ENCODE data around the gene TPD52L1. TPM values are rescaled to one million over a fixed set of nuclear protein-coding genes. Genes with fewer than 3 reads are reported as not detected.

The TPD52L1 gene
- total RNA-seq, 2 experiments from 2014 or later = 0.52 to 1.1 TPM

- TF ChIP-seq, protein P1, sequence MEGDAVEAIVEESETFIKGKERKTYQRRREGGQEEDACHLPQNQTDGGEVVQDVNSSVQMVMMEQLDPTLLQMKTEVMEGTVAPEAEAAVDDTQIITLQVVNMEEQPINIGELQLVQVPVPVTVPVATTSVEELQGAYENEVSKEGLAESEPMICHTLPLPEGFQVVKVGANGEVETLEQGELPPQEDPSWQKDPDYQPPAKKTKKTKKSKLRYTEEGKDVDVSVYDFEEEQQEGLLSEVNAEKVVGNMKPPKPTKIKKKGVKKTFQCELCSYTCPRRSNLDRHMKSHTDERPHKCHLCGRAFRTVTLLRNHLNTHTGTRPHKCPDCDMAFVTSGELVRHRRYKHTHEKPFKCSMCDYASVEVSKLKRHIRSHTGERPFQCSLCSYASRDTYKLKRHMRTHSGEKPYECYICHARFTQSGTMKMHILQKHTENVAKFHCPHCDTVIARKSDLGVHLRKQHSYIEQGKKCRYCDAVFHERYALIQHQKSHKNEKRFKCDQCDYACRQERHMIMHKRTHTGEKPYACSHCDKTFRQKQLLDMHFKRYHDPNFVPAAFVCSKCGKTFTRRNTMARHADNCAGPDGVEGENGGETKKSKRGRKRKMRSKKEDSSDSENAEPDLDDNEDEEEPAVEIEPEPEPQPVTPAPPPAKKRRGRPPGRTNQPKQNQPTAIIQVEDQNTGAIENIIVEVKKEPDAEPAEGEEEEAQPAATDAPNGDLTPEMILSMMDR (IDR thresholded peaks at IDR 0.05) = no peak
- intact Hi-C loops (cut with micrococcal nuclease) = no loop called here
- ATAC-seq = no peak
- no peaks in the 10 kb centered on the region for H3K9me3 Mint-ChIP-seq
- ChIA-PET POLR2A (no interaction called here), CTCF (interaction anchor here (1.6 kb wide), 1 partner anchor 9 kb away, joined by 3 read pairs; no protein-coding TSS in a partner anchor)
- DNase-seq = no peak
- no peaks in the 10 kb centered on the region for H3K4me1 Mint-ChIP-seq (ENCODE audit: low read depth)
- H3K27ac Mint-ChIP-seq = no peak overlapping the region
- H3K4me3 Mint-ChIP-seq = no peak overlapping the region
- no peaks in the 10 kb centered on the region for H3K27me3 Mint-ChIP-seq
- H3K36me3 Mint-ChIP-seq (ENCODE audit: low read depth) = no peaks in the 10 kb centered on the region
These were observed 44.9 kb downstream of the TPD52L1 start for GRCh38 chr6:125198398-125198937.

DNA sequence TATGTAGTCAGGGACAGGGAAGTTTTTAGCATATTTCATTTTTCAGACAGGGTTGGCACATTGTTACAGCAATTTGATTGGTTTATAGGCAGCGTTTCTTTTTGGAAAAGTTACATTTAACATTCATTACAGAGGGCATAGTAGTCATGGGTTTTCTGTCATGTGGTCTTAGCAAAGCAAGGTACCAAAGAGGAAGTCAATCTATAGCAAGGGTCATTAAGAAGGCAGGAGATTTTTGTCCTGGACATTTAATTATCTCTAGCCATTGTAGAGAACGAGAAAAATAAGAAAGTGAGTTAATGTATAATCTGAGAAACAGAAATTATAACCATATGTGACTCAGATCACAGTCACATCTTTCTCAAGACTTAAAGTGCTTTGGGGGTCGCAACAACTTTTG lies 47.4 kb downstream of the TPD52L1 start:
- Mint-ChIP-seq H3K27ac (no peak overlapping the region), H3K4me1 (ENCODE audit: low read depth) (no peaks in the 10 kb centered on the region), H3K9me3 (no peaks in the 10 kb centered on the region), H3K27me3 (no peaks in the 10 kb centered on the region), H3K4me3 (no peak overlapping the region), H3K36me3 (ENCODE audit: low read depth) (no peaks in the 10 kb centered on the region)
- intact Hi-C loops (cut with micrococcal nuclease) = no loop called here
- no peak for ATAC-seq
- ChIA-PET POLR2A (no interaction called here), CTCF (no interaction called here)
- TF ChIP-seq, protein P1 (IDR thresholded peaks at IDR 0.05) = no peak
- no peak for DNase-seq

DNA sequence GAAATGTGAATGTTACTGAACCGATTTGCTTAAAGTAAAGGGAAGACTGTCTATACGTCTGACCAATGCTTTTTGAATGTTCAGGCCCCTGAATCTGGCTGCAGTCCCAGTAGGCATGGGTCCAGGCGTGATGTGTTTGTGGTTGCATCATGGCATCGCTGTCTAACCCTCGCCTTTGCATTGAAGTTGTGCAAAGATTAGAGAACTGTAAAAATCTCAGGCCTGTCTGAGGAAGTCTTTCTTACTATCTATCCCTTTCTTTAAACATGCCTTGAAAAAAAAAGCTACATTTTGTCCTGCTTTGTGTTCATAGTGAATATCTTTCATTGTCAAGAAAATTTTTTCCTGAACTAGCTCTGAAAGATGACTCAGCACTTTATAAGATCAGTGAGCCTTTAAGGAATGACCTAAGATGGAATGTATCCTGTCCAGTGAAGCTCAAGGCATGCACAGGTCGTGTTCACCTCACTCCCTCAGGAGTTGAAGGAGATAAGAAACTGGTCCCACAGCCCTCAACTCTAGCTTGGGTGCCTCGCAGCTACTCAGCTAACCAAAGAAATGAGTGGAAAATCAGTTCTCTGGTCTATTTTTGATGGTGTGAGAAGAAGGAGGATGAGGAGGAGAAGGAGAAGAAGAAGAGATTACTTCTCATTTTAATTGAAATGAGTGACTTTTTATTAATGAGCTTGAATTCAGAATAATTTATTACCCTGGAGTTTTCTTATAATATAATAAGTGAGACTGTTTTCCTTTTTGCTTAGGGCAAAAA lies 48.6 kb downstream of the TPD52L1 start:
- Mint-ChIP-seq H3K27ac (no peak overlapping the region), H3K36me3 (ENCODE audit: low read depth) (no peaks in the 10 kb centered on the region), H3K27me3 (peaks cover 6% of the 10 kb centered on the region), H3K4me3 (no peak overlapping the region), H3K4me1 (ENCODE audit: low read depth) (no peaks in the 10 kb centered on the region), H3K9me3 (no peaks in the 10 kb centered on the region)
- DNase-seq (no peak), ATAC-seq (no peak)
- TF ChIP-seq, protein P1 (IDR thresholded peaks at IDR 0.05) = no peak
- ChIA-PET CTCF (interaction anchor here (5.6 kb wide), 1 partner anchor 9 kb away, joined by 35 read pairs; no protein-coding TSS in a partner anchor), POLR2A (interaction anchor here (0.8 kb wide), 1 partner anchor 1092 kb away, joined by 3 read pairs; no protein-coding TSS in a partner anchor)
- intact Hi-C loops (cut with micrococcal nuclease) = no loop called here

DNA sequence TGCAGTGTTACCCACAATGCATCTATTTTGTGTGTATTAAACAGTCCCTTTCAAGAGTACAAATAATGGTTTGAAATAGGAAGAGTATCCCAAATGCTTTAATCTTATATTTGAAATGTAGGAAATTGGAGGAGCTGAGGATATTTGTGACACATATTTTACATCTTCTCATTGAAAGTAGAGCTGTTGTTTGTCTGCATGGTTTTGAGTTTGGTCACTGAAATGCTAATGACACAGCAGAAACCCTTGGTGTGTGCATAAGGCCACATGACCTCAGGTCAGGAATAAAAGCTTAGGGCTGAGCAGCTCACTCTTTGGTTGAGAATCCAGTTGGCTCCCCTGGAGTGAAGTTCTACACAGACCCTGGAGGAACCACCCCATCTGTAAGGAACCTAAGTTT lies 49.8 kb downstream of the TPD52L1 start:
- Mint-ChIP-seq H3K9me3 (no peaks in the 10 kb centered on the region), H3K27me3 (peaks cover 7% of the 10 kb centered on the region), H3K36me3 (ENCODE audit: low read depth) (no peaks in the 10 kb centered on the region), H3K27ac (no peak overlapping the region), H3K4me3 (no peak overlapping the region), H3K4me1 (ENCODE audit: low read depth) (no peaks in the 10 kb centered on the region)
- ChIA-PET POLR2A (no interaction called here), CTCF (interaction anchor here (5.6 kb wide), 1 partner anchor 10 kb away, joined by 35 read pairs; no protein-coding TSS in a partner anchor)
- TF ChIP-seq, protein P1 (IDR thresholded peaks at IDR 0.05) = no peak
- no peak for DNase-seq
- no peak for ATAC-seq
- intact Hi-C loops (cut with micrococcal nuclease) = no loop called here

DNA sequence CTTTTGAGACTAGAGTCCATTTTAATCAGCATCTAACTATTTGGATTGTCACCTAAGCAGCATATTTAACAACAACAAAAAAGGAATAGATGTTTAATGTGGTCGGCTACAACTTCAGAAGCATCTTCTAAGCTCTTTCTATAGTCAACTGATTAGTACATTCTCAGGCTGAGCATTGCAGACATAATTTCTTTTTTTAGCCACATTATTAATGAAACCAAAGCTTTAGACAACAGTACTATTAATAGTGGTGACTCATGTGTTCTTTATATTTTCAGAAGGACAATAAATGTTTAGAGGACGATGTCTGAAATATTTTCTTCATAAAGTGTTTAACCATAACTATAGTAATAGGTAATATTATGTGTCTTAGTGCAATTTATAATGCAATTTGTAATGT lies 52.4 kb downstream of the TPD52L1 start:
- H3K27me3 Mint-ChIP-seq = peaks cover 7% of the 10 kb centered on the region
- no peaks in the 10 kb centered on the region for H3K9me3 Mint-ChIP-seq
- ChIA-PET CTCF (interaction anchor here (5.6 kb wide), 1 partner anchor 13 kb away, joined by 35 read pairs; no protein-coding TSS in a partner anchor), POLR2A (no interaction called here)
- no peaks in the 10 kb centered on the region for H3K4me1 Mint-ChIP-seq (ENCODE audit: low read depth)
- ATAC-seq (no peak), DNase-seq (no peak)
- intact Hi-C loops (cut with micrococcal nuclease) = no loop called here
- H3K27ac Mint-ChIP-seq = no peak overlapping the region
- H3K36me3 Mint-ChIP-seq (ENCODE audit: low read depth) = no peaks in the 10 kb centered on the region
- no peak overlapping the region for H3K4me3 Mint-ChIP-seq
- TF ChIP-seq, protein P1 (IDR thresholded peaks at IDR 0.05) = no peak

All from activated CD8-positive, alpha-beta T cell treated with anti-CD3 and anti-CD28 coated beads for 36 hours (primary cell).